ENCODE data around the gene TPRN. TPM values are rescaled to one million over a fixed set of nuclear protein-coding genes. Genes with fewer than 3 reads are reported as not detected.

Gene TPRN
- total RNA-seq, 3 donors from 2014 or later = 73.8 to 170 (median 122) TPM

GRCh38 chr9:137186385-137186784, 14.2 kb downstream of the TPRN start:
- ATAC-seq (no peak), DNase-seq (peak in 2 of 3 donors; percentile 63 to 66)
- H3K4me1 ChIP-seq (ENCODE audit: low read depth) = peaks cover 43% of the 10 kb centered on the region
- no peaks in the 10 kb centered on the region for H3K9me3 ChIP-seq
- TF ChIP-seq CTCF (IDR thresholded peaks at IDR 0.05) = no peak
- no peaks in the 10 kb centered on the region for H3K36me3 ChIP-seq (ENCODE audit: low read depth)
- H3K4me3 ChIP-seq = no peak overlapping the region
- intact Hi-C loops (cut with DNase I, micrococcal nuclease) = no loop called here

GRCh38 chr9:137185921-137186320, 14.6 kb downstream of the TPRN start:
- TF ChIP-seq CTCF (IDR thresholded peaks at IDR 0.05) = no peak
- ATAC-seq (no peak), DNase-seq (no peak)
- H3K4me1 ChIP-seq (ENCODE audit: low read depth) = peaks cover 39% of the 10 kb centered on the region
- H3K4me3 ChIP-seq = no peak overlapping the region
- H3K36me3 ChIP-seq (ENCODE audit: low read depth) = no peaks in the 10 kb centered on the region
- intact Hi-C loops (cut with DNase I, micrococcal nuclease) = no loop called here
- H3K9me3 ChIP-seq = no peaks in the 10 kb centered on the region

GRCh38 chr9:137184881-137185660, 15.5 kb downstream of the TPRN start:
- Histone ChIP-seq H3K4me1 (ENCODE audit: low read depth) (peaks cover 32% of the 10 kb centered on the region), H3K9me3 (no peaks in the 10 kb centered on the region), H3K36me3 (ENCODE audit: low read depth) (no peaks in the 10 kb centered on the region), H3K4me3 (no peak overlapping the region)
- TF ChIP-seq CTCF (IDR thresholded peaks at IDR 0.05) = no peak
- ATAC-seq (no peak), DNase-seq (no peak)
- intact Hi-C loops (cut with DNase I, micrococcal nuclease) = no loop called here

GRCh38 chr9:137183980-137184595, 16.5 kb downstream of the TPRN start:
- DNase-seq = no peak
- no peak for TF ChIP-seq CTCF (IDR thresholded peaks at IDR 0.05)
- ATAC-seq = no peak
- H3K36me3 ChIP-seq (ENCODE audit: low read depth) = peaks cover 3% of the 10 kb centered on the region
- no peak overlapping the region for H3K4me3 ChIP-seq
- H3K4me1 ChIP-seq (ENCODE audit: low read depth) = peaks cover 22% of the 10 kb centered on the region
- intact Hi-C loops (cut with DNase I, micrococcal nuclease) = no loop called here
- no peaks in the 10 kb centered on the region for H3K9me3 ChIP-seq

- Histone ChIP-seq H3K4me3 (no peak overlapping the region), H3K9me3 (no peaks in the 10 kb centered on the region), H3K4me1 (ENCODE audit: low read depth) (peaks cover 20% of the 10 kb centered on the region), H3K36me3 (ENCODE audit: low read depth) (peaks cover 3% of the 10 kb centered on the region)
- TF ChIP-seq CTCF (IDR thresholded peaks at IDR 0.05) = no peak
- DNase-seq (no peak), ATAC-seq (no peak)
- intact Hi-C loops (cut with DNase I, micrococcal nuclease) = no loop called here
Measured at GRCh38 chr9:137182836-137183235, 17.7 kb downstream of the TPRN start.
